Measurements from ENCODE around the gene IL18BP.

The IL18BP gene

GRCh38 chr11:72002841-72003775, 4.4 kb downstream of the IL18BP start:
- no peak overlapping the region for H3K4me3 ChIP-seq (ENCODE audit: low read depth, low read length)
- no peak for DNase-seq (ENCODE audit: low read depth, low spot score)
- TF ChIP-seq CTCF (IDR thresholded peaks at IDR 0.05; ENCODE audit: low read depth, low read length): no peak
- in situ Hi-C loops (cut with HindIII; ENCODE audit: low sequenced_read_pairs): no loop called here

GRCh38 chr11:72003776-72004171, 5.1 kb downstream of the IL18BP start:
- in situ Hi-C loops (cut with HindIII; ENCODE audit: low sequenced_read_pairs): no loop called here
- H3K4me3 ChIP-seq (ENCODE audit: low read depth, low read length): no peak overlapping the region
- TF ChIP-seq CTCF (IDR thresholded peaks at IDR 0.05; ENCODE audit: low read depth, low read length): no peak
- DNase-seq (ENCODE audit: low read depth, low spot score): no peak

GRCh38 chr11:72004515-72005346, 6.0 kb downstream of the IL18BP start:
- in situ Hi-C loops (cut with HindIII; ENCODE audit: low sequenced_read_pairs): no loop called here
- no peak for TF ChIP-seq CTCF (IDR thresholded peaks at IDR 0.05; ENCODE audit: low read depth, low read length)
- DNase-seq (ENCODE audit: low read depth, low spot score): no peak
- H3K4me3 ChIP-seq (ENCODE audit: low read depth, low read length): no peak overlapping the region

DNA sequence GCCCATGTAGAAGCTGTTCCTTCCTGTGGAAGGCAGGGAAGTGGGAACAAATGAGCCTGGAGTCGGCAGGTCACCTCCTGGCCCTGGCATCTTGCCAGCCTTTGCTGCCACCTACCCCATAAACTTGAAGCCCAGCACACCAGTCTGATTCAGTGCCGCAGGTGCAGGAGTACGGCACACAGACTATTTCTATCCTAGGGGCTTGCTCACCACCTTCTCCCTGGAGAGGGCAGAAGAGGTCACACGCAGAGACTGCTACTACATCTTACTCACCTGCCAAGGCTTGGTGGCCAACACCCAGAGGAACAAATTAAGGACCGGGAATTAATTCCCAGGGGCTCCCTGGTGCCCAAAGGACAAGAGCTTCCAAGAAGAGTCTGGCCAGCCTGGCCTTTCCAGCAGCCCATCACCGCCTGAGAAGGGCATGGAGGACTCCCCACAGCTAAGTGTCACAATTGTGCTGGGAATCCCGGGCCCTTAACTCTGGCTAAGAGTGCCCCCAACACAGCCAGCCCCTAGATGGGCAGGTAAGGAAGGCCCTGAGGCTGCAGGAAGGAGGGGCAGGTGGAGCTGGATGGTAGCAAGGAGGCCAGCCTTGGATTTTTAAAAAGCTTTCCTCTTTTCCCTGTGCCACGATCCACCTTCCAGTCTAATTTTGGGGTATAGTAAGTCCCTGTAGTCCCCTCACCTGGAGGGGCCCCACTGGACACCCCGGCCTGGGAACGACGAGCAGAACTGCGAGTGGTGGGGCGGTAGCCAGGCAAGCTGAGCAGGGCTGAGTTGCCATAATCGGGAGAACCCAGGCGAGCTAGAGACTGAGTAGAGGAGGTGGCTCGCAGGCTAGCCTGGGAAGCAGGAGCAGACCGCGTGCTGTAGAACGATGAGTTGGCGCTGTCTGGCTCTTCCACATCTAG, 6.9 kb downstream of the IL18BP start:
- H3K4me3 ChIP-seq (ENCODE audit: low read depth, low read length): no peak overlapping the region
- in situ Hi-C loops (cut with HindIII; ENCODE audit: low sequenced_read_pairs): no loop called here
- TF ChIP-seq CTCF (IDR thresholded peaks at IDR 0.05; ENCODE audit: low read depth, low read length): no peak
- DNase-seq (ENCODE audit: low read depth, low spot score): no peak

GRCh38 chr11:72006309-72007088, 7.8 kb downstream of the IL18BP start:
- DNase-seq (ENCODE audit: low read depth, low spot score): no peak
- no peak overlapping the region for H3K4me3 ChIP-seq (ENCODE audit: low read depth, low read length)
- TF ChIP-seq CTCF (IDR thresholded peaks at IDR 0.05; ENCODE audit: low read depth, low read length): no peak
- in situ Hi-C loops (cut with HindIII; ENCODE audit: low sequenced_read_pairs): no loop called here

Data from astrocyte of the spinal cord (primary cell).